Right ventricle myocardium superior (tissue), 1 donor: ENCODE measurements around the gene SYNPO2. TPM values are rescaled to one million over a fixed set of nuclear protein-coding genes. Genes with fewer than 3 reads are reported as not detected.

ENCODE experiments used
- ATAC-seq: fragments of 200-7000 bp; cut with Tn5 transposase; one replicate; pipeline ENCODE4 v1.9.1; 2020; ENCODE audit warnings: mild to moderate bottlenecking; ENCODE audit not compliant: poor library complexity
- DNase-seq: peaks from one replicate; pipeline ENCODE4 v3.0.0-alpha.2; 2020
- intact Hi-C: fragments of 100-400 bp; cut with DNase I; formaldehyde crosslinking; loops from one replicate; pipeline ENCODE4 v1.11.2; 2022
- total RNA-seq: library from RNA; stranded (reverse); fragmentation: NEBNext Ultra II Directional; extraction: Animal tissue kit (Norgen Biotek cat#: 25700); gene quantifications from one replicate; pipeline ENCODE4 v1.2.1, GENCODE V29; 2021
- donor health status: DM: no; HTN: yes; CAD: no; lungs with severe emphysema.

The SYNPO2 gene
- total RNA-seq, 1 donor from 2014 or later = 196 TPM

DNA sequence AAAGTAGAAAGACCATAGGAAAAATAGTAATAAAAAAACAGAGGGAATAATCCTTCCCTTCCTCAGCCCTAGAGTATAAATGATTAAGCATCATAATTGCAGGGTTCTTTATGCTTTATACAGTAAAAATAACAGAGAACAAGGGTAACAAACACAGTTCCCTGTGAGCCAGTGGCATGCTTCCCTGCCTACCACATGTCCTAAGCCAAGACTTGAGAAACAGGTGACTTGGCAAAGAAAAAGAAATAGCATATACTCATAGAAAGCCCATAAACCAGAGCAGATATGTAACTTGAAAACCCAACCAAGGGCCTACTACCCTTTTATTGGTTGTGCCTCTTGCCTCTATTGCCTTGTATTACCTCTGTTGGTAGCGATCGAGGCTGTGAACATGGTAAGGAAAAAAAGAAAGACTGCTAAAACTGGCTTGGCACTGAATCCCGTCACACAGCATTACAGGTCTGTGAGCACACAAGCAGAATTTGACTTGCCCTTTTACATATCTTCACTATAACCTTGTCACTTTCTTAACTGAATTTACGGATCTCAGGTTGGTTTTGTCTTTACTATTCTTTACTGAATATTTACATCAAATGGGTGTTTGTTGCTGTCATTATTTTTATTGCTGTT lies 216.1 kb downstream of the SYNPO2 start:
- ATAC-seq = peak; percentile 47
- intact Hi-C loops = no loop called here
- no peak for DNase-seq

- ATAC-seq (no peak), DNase-seq (no peak)
- intact Hi-C loops = no loop called here
These were observed 217.0 kb downstream of the SYNPO2 start for GRCh38 chr4:119105605-119106004.

DNA sequence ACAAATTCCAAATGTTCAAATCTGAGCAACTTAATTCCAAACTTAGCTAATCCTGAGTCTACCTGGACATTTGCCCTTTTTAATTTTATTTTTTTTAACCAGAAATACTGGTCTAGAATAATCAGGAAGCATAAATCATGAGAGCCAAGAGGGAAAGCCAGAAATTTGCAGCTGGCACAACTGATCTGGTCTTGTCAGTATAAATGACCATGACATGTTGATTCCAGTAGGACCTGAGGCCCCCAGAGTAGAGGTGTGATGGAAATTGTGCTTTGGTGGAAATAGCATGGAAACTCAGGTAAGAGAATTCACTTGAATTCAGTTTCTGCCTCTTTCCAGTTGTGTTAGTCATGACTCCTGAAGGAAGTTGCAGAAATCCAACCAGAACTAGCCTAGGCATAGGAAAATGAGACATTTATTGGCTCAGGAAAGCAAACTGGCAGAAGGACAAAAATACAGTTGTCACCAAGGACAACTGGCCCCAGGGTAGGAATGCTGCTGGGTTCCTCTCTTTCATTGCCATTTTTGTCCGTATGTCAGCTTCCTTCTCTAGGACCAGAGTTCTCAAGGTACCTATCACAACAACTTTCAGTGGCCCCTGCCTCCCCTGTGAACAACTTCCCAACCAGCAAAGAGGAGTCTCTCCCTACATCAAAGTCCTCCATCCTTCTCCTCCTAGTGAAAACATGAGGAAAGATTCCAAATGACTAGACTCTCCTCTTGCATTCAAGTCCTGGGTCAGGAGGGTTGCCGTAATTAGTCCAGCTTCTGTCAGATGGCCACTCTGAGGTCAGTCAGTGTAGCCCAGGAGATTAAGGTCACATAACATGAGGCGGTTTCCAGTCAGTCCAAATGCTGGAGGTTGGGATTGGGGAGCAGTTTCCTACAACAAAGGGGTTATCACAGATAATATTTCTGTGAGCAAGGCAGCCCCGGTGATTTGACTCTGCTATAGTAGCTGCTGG lies 217.7 kb downstream of the SYNPO2 start:
- ATAC-seq (peak; percentile 10), DNase-seq (no peak)
- intact Hi-C loops = no loop called here

DNA sequence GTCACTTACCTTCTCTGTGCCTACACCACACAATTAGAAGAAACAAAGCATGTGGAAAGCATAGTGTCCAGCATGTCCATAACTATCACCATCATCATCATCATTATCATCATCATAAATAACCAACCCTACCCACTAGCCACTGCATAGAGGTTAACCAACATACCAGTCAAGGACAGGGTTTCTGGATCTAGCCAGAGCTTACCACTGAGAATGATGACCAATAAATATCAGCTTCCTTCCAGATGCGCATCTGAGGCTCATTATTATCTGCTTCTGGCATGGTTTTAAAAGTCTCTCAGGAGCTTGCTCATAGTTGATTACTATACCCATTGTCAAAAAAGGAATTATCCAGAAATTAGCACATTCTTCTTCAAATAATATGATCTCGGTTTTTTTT lies 221.5 kb downstream of the SYNPO2 start:
- intact Hi-C loops = no loop called here
- no peak for ATAC-seq
- DNase-seq = no peak

Other genes with a start within 250 kb of the SYNPO2 start
- gene METTL14, start 203.5 kb upstream of the SYNPO2 start, total RNA-seq = 24.8 TPM
- 10.2 TPM for gene SEC24D, start 52.7 kb upstream of the SYNPO2 start, total RNA-seq
- 705 TPM for gene MYOZ2, start 247.0 kb downstream of the SYNPO2 start, total RNA-seq